Suprapubic skin (tissue), 4 donors: ENCODE results near the gene TAF5.

Source experiments
- CTCF ChIP-seq, 2 donors: fragments of 200-600 bp in 1 of 2; fragments of 450-650 bp in 1 of 2; sonication (generic) in 1 of 2; IDR thresholded peaks; one replicate each; pipeline ENCODE4 v1.5.1; 2016 to 2019; ENCODE audit warnings: antibody characterized with exemption in 2 of 2, mild to moderate bottlenecking in 1 of 2, moderate library complexity in 1 of 2
- POLR2A ChIP-seq, 2 donors: fragments of 450-650 bp; IDR thresholded peaks; one replicate each; pipeline ENCODE4 v1.6.1; 2017; ENCODE audit warnings: antibody characterized with exemption in 2 of 2, mild to moderate bottlenecking in 2 of 2, moderate library complexity in 2 of 2
- POLR2AphosphoS5 ChIP-seq, 3 donors: sonication (generic); formaldehyde crosslinking; IDR thresholded peaks; one replicate each; pipeline ENCODE4 v1.6.1; 2017; ENCODE audit warnings: antibody characterized with exemption in 3 of 3

DNA sequence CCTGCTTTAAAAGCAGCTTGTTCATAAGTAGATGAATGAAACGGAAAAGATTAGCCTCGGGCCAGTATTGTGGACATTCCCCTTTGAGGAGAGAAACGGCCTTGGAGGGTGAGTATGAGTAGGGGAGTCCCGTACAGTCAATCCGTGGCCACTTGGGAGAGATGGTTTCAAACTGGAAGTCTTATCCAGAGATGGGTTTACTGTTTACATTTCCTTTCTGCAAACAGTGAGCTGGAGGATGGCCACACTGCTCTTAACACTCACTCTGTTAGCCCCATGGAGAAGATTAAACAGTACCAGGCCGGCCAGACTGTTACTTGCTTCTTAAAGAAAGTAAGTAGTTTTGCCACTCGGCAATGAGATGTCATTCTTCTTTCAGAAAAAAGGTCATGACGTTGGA, 64.1 kb downstream of the TAF5 start:
- no peak for TF ChIP-seq CTCF (IDR thresholded peaks at IDR 0.05)
- no peak for TF ChIP-seq POLR2AphosphoS5 (IDR thresholded peaks at IDR 0.05)
- TF ChIP-seq POLR2A (IDR thresholded peaks at IDR 0.05) = no peak
